Dermis lymphatic vessel endothelial cell (primary cell): ENCODE results near the gene SLC1A7. TPM values are rescaled to one million over a fixed set of nuclear protein-coding genes. Genes with fewer than 3 reads are reported as not detected.

Experiments
- total RNA-seq: library from RNA; depleted of rRNA; stranded (reverse); fragments of >200 nt; gene quantifications from 2 replicates; pipeline ENCODE4 v1.2.1, GENCODE V29; 2014

Gene SLC1A7
- total RNA-seq = not detected in 2 replicates

DNA sequence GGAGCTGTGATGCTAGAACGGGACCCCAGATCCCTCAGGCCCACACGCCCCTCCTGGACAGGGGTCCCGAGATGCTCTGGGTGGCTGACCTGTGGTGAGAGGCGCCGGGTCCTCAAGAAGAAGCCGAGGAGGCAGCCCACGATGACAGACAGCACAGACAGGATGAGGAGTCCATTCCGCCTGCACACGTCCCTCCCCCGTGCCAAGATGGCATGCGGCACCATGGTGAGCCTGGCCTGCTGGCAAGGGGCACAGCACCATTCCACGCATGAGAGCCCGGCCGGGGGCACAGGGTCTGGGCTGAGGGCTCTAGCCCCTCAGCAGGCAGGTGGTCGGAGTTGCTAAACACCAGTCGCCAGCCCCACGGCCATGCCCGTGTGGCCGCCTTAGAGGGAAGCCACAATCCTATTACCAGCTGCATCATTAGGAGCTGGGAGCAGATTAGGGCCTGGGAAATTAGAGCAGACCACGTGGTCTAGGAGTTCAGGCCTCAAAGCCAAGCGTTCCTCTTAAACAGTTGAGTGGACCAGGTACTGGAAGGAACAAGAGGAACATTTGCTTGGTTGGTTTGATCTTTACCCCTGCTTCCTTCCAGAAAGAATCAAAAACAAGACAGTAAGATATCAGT lies at the start of gene SLC1A7:
SLC1A7 (minus strand) TSS at position 413 of the 628 bp plus-strand sequence; CDS start at position 224, 189 bp downstream.

DNA sequence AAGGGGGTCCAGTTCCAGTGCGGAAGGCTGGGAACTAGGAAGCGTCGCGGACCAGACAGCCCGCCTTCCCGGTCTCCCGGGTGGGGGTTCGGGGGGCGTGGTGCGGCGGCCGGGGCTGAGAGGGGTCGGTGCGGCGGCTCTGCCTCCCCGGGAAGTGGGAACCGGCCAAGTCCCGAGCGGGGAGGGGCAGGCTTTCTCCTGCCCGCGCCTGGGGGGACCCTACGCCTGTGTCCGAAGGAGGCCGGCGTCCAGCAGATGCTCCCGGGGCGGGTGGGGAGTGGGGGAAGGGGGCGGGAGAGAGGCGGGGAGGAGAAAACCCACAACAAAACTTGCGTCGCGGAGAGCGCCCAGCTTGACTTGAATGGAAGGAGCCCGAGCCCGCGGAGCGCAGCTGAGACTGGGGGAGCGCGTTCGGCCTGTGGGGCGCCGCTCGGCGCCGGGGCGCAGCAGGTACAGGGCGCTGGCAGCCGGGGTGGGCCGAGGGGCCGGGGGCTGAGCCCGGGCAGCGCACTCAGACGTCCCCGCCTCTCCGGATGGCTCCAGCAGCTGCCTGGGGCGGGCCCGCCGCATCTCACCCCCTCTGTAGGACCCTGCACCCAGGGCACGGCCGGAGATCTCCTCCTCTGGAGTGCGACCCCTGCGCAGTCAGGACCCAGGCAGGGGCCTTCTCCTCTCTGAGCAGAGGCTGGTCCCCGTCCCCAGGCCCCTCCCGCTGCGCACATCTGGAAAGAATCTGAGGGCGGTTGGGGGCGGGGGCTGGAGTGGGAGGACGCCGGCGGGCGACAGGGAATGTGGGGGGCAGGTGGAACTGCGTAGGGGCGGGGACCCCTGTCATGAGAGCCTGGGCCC lies 80.4 kb downstream of the SLC1A7 start, which contains the start of gene PODN:
PODN (plus strand) TSS at position 355 of the 849 bp plus-strand sequence. CDS start 7,643 bp downstream, outside the sequence.

Other genes starting within 250 kb of the SLC1A7 start
- 3.0 and 4.6 TPM in 2 replicates for gene ECHDC2, start 220.9 kb downstream of the SLC1A7 start, total RNA-seq
- 134 and 159 TPM in 2 replicates for gene SCP2, start 215.4 kb downstream of the SLC1A7 start, total RNA-seq
- gene PODN, start 80.4 kb downstream of the SLC1A7 start, total RNA-seq = not detected in 2 replicates
- gene CPT2, start 54.2 kb upstream of the SLC1A7 start, total RNA-seq = 9.2 and 10.7 TPM in 2 replicates
- gene CZIB, start 78.0 kb upstream of the SLC1A7 start, total RNA-seq = 41.8 and 50.8 TPM in 2 replicates
- gene MAGOH, start 95.9 kb upstream of the SLC1A7 start, total RNA-seq = 44.9 and 48.6 TPM in 2 replicates
- gene LRP8, start 185.4 kb upstream of the SLC1A7 start, total RNA-seq = 7.7 and 7.9 TPM in 2 replicates